RWPE2 (cell line): ENCODE data around the gene ASB2.

Experiments
- ATAC-seq: fragments of 200-7000 bp; cut with Tn5 transposase; 3 replicates; pipeline ENCODE4 v1.9.1; 2021; ENCODE audit warnings: low read depth
- DNase-seq: peaks from one replicate; pipeline ENCODE4 v3.0.0-alpha.2; 2020; ENCODE audit warnings: low spot score
- H3K27ac ChIP-seq: fragments of 450-650 bp; 2 replicates; pipeline ENCODE4 v1.5.1; 2017; ENCODE audit warnings: mild to moderate bottlenecking; ENCODE audit not compliant: poor library complexity, severe bottlenecking
- H3K27me3 ChIP-seq: fragments of 250-450 bp; sonication (Bioruptor Pico); 2 replicates; pipeline ENCODE4 v1.5.1; 2021; ENCODE audit warnings: mild to moderate bottlenecking, moderate library complexity; ENCODE audit not compliant: insufficient read depth, poor library complexity, severe bottlenecking
- H3K36me3 ChIP-seq: fragments of 250-450 bp; sonication (Bioruptor Pico); 2 replicates; pipeline ENCODE4 v1.5.1; 2020; ENCODE audit warnings: low read depth, mild to moderate bottlenecking, moderate library complexity
- H3K4me1 ChIP-seq: fragments of 250-450 bp; sonication (Bioruptor Pico); 2 replicates; pipeline ENCODE4 v1.5.1; 2021; ENCODE audit warnings: mild to moderate bottlenecking, moderate library complexity; ENCODE audit not compliant: insufficient read depth, poor library complexity, severe bottlenecking
- H3K4me3 ChIP-seq: fragments of 250-450 bp; sonication (Bioruptor Pico); 2 replicates; pipeline ENCODE4 v1.5.1; 2021; ENCODE audit warnings: mild to moderate bottlenecking, moderate library complexity; ENCODE audit not compliant: severe bottlenecking
- H3K9me3 ChIP-seq: fragments of 250-450 bp; sonication (Bioruptor Pico); 2 replicates; pipeline ENCODE4 v1.5.1; 2021; ENCODE audit warnings: mild to moderate bottlenecking, moderate library complexity; ENCODE audit not compliant: severe bottlenecking
- TF ChIP-seq, protein P1 (sequence below): fragments of 450-650 bp; IDR thresholded peaks from one replicate; pipeline ENCODE4 v1.5.1; 2017; ENCODE audit warnings: mild to moderate bottlenecking, moderate library complexity; ENCODE audit not compliant: poor library complexity, severe bottlenecking

Gene ASB2

DNA sequence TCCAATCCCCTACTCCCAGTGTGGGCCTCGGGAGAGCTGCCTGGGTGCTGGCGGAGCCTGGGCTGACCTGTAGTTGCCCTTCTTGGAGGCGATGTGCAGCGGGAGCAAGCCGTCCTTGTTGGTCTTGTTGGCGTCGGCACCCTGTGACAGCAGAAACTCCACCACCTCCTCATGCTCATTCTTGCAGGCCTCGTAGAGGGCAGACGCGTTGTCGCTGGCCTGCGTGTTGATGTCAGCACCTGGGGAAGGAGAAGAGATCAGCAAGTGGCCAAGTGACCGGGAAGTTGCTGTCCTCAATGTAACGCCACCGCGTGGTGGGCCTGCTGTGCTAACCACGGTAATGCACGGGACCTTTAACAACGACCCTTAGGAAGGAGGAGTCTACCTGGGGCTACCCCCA lies 29.1 kb downstream of the ASB2 start:
- Histone ChIP-seq H3K27me3 (no peaks in the 10 kb centered on the region), H3K27ac (no peak overlapping the region), H3K4me3 (no peak overlapping the region), H3K36me3 (no peaks in the 10 kb centered on the region), H3K4me1 (peaks cover 9% of the 10 kb centered on the region), H3K9me3 (no peaks in the 10 kb centered on the region)
- ATAC-seq (no peak), DNase-seq (no peak)
- TF ChIP-seq, protein P1, sequence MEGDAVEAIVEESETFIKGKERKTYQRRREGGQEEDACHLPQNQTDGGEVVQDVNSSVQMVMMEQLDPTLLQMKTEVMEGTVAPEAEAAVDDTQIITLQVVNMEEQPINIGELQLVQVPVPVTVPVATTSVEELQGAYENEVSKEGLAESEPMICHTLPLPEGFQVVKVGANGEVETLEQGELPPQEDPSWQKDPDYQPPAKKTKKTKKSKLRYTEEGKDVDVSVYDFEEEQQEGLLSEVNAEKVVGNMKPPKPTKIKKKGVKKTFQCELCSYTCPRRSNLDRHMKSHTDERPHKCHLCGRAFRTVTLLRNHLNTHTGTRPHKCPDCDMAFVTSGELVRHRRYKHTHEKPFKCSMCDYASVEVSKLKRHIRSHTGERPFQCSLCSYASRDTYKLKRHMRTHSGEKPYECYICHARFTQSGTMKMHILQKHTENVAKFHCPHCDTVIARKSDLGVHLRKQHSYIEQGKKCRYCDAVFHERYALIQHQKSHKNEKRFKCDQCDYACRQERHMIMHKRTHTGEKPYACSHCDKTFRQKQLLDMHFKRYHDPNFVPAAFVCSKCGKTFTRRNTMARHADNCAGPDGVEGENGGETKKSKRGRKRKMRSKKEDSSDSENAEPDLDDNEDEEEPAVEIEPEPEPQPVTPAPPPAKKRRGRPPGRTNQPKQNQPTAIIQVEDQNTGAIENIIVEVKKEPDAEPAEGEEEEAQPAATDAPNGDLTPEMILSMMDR, result no peak

DNA sequence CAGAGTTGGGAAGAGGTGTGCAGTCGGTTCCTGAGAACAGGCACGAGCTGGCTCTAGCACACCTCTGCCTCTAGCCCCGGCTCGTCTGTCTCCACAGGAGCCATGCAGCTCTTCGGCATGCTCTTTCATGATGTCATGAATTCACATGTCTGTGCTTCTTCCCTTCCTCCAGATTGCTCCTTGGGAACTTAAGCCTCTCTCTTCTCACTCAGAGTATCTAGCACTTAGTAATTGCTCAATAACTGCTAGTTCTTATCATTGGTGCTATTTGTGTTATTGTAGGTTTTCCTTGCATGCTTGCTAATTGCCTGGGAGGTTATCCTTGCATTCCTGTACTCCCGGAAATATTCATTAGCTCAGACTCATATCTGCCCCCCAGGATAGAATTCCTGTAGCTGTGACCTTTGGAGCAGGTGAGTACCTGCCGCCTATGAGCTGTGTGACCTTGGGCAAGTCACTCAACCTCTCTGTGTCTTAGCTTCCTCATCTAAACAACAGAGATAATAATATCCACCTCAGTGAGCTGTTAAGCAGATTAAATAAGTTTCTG lies 29.8 kb downstream of the ASB2 start:
- DNase-seq (no peak), ATAC-seq (peak; percentile 43)
- Histone ChIP-seq H3K4me1 (peaks cover 15% of the 10 kb centered on the region), H3K4me3 (no peak overlapping the region), H3K27ac (no peak overlapping the region), H3K9me3 (no peaks in the 10 kb centered on the region), H3K27me3 (no peaks in the 10 kb centered on the region), H3K36me3 (no peaks in the 10 kb centered on the region)
- TF ChIP-seq, protein P1, result no peak

DNA sequence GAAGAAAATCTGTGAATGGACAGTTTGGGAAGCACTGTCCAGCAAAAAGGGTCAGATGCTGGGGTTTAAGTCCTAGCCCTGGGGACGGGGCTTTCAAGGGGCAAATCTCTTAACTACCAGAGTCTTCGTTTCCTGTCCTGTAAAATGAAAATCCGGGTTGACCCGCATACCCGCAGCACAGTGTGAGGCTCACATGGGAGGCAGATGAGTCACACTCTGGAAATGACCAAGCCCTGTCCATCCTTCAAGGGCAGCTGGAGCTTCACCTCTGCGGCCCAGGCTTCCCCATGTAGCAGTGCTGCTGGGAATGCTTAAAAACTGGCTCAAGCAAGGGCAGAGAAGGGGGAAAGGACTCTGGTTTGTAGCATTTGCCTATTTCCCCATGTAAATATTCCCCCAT lies 30.3 kb downstream of the ASB2 start:
- no peak for ATAC-seq
- Histone ChIP-seq H3K9me3 (no peaks in the 10 kb centered on the region), H3K27ac (no peak overlapping the region), H3K4me1 (peaks cover 20% of the 10 kb centered on the region), H3K4me3 (no peak overlapping the region), H3K36me3 (no peaks in the 10 kb centered on the region), H3K27me3 (no peaks in the 10 kb centered on the region)
- DNase-seq, result no peak
- TF ChIP-seq, protein P1, result no peak

DNA sequence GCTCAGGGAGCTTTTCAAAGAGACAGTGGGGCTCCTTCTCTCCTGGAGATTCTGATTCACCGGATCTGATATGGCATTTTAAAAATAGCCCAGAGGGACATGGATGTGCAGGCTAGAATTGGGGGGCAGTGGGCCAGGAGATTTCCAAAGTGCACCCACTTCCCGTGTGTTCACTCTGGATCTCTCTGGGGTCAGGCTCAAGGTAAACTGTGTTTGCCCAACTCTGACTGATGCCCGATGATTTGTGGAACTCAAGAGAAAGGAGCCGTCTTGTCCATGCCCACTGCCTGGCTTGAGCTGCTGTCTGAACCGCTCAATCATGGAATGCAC lies 31.3 kb downstream of the ASB2 start:
- no peak for ATAC-seq
- no peak overlapping the region for H3K27ac ChIP-seq
- no peak for DNase-seq
- no peaks in the 10 kb centered on the region for H3K36me3 ChIP-seq
- peaks cover 24% of the 10 kb centered on the region for H3K4me1 ChIP-seq
- TF ChIP-seq, protein P1, result no peak
- H3K4me3 ChIP-seq, result no peak overlapping the region
- H3K27me3 ChIP-seq, result no peaks in the 10 kb centered on the region
- no peaks in the 10 kb centered on the region for H3K9me3 ChIP-seq

DNA sequence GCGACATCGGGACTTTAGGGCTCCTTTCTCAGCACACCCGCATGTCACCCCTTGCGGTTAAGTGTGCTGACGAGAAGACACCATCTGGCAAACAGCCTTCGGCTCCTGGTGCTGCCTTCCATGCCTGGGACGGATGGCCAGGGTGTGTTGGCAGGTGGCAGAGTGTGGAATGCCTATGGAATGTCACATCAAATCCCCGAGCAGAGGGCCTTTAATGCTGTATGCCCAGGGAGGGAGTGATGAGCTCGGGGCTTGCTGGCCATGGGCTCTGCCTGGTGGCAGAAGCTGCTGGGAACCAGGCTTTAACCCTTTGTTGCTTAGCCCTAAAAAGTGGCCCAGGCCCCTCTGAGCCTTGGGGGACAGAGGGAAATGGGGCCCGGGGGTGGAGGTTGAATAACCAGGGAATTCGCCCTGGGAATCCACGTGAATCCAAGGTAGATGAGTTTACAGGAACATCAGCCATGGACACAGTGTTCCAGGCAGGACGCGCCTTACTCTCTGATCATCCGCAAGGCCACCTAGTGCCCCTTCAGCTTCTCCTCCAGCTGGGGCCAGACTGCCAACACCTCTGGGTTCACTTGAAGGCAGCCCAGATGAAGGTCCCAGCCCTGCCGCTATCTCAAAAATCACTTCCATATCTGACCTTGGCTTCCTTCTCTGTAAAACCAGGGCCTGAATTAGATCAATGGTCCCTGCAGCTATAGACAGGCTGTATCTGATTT lies 31.9 kb downstream of the ASB2 start:
- Histone ChIP-seq H3K36me3 (no peaks in the 10 kb centered on the region), H3K9me3 (no peaks in the 10 kb centered on the region), H3K4me3 (no peak overlapping the region), H3K27me3 (no peaks in the 10 kb centered on the region), H3K27ac (no peak overlapping the region), H3K4me1 (peaks cover 24% of the 10 kb centered on the region)
- DNase-seq (no peak), ATAC-seq (no peak)
- TF ChIP-seq, protein P1, result no peak
